Measurements from ENCODE around the gene GLIS1.

The GLIS1 gene

GRCh38 chr1:53471000-53471399 lies 268.0 kb downstream of the GLIS1 start:
- no peak for DNase-seq (ENCODE audit: low read depth)
- no peak overlapping the region for H3K4me3 ChIP-seq (ENCODE audit: low read length)
- TF ChIP-seq CTCF (conservative IDR thresholded peaks at IDR 0.05; ENCODE audit: low read depth, low read length) = no peak

- no peak overlapping the region for H3K4me3 ChIP-seq (ENCODE audit: low read length)
- TF ChIP-seq CTCF (conservative IDR thresholded peaks at IDR 0.05; ENCODE audit: low read depth, low read length) = no peak
- DNase-seq (ENCODE audit: low read depth) = no peak
These were observed 268.4 kb downstream of the GLIS1 start for GRCh38 chr1:53470584-53470983.

GRCh38 chr1:53470155-53470554 lies 268.8 kb downstream of the GLIS1 start:
- peak; percentile 42 for DNase-seq (ENCODE audit: low read depth)
- peak; percentile 74 for TF ChIP-seq CTCF (conservative IDR thresholded peaks at IDR 0.05; ENCODE audit: low read depth, low read length)
- no peak overlapping the region for H3K4me3 ChIP-seq (ENCODE audit: low read length)

GRCh38 chr1:53469373-53469772 lies 269.6 kb downstream of the GLIS1 start:
- no peak for DNase-seq (ENCODE audit: low read depth)
- no peak overlapping the region for H3K4me3 ChIP-seq (ENCODE audit: low read length)
- no peak for TF ChIP-seq CTCF (conservative IDR thresholded peaks at IDR 0.05; ENCODE audit: low read depth, low read length)

GRCh38 chr1:53468374-53468773 lies 270.6 kb downstream of the GLIS1 start:
- no peak for DNase-seq (ENCODE audit: low read depth)
- H3K4me3 ChIP-seq (ENCODE audit: low read length) = no peak overlapping the region
- TF ChIP-seq CTCF (conservative IDR thresholded peaks at IDR 0.05; ENCODE audit: low read depth, low read length) = no peak

- TF ChIP-seq CTCF (conservative IDR thresholded peaks at IDR 0.05; ENCODE audit: low read depth, low read length) = no peak
- no peak for DNase-seq (ENCODE audit: low read depth)
These were observed 271.6 kb downstream of the GLIS1 start for GRCh38 chr1:53467391-53467790.

DNA sequence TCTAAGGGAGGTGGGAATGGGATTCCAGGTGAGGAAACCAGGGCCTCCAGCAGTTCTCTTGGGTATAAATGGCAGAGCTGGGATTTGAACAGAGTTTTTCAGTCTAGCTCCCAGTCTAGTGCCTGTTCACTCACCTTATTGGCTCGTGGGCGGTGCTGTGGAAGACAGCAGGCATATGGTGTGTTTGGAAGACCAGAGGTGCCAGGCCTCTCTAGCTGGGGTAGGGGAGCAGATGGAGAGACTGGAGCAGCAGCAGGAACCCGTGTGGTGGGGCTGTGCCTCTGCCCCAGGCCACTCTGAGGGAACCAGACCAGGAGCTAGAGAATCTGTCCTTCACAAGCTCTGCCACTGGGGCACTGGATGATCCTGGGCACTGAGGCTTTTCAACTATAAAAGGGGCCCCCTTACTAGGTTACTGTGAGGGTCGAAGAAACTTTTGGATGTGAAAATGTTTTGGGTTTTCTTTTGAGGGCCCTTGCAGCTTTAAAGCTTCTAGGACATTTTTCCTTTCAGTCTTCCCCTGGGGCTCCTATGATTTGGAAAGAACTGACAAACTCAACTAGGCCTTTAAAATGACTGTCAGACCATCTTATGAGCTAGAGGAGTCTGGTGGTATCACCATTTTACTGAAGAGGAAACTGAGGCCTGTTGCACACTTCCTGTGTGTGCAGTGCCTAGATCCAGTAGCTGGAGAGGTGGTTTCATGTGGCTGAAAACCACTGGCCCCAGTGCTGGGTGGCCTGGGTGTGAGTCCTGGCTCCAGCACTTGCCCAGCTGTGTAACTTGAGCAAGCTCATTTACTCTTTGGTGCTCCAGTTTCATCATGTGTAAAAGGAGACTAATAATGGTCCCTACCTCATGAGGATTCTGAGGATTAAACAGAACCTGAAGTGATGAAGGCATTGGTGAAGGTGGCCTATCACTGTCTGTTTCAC lies 273.7 kb downstream of the GLIS1 start:
- no peak for TF ChIP-seq CTCF (conservative IDR thresholded peaks at IDR 0.05; ENCODE audit: low read depth, low read length)
- no peak for DNase-seq (ENCODE audit: low read depth)
- H3K4me3 ChIP-seq (ENCODE audit: low read length) = no peak overlapping the region

More at GRCh38 chr1:53467391-53467790, 271.6 kb downstream of the GLIS1 start:
- no peak overlapping the region for H3K4me3 ChIP-seq (ENCODE audit: low read length)

Measured in retinal pigment epithelial cell (primary cell).